Measurements from ENCODE around the gene RPL36AL.
"Not testable (repeated sequence)": the region's sequence is repeated elsewhere in the genome, so short reads cannot be mapped to it uniquely, and the experiment has no call there.

Gene RPL36AL
- 149 to 255 (median 171) reads per million in 4 donors for total RNA-seq

DNA sequence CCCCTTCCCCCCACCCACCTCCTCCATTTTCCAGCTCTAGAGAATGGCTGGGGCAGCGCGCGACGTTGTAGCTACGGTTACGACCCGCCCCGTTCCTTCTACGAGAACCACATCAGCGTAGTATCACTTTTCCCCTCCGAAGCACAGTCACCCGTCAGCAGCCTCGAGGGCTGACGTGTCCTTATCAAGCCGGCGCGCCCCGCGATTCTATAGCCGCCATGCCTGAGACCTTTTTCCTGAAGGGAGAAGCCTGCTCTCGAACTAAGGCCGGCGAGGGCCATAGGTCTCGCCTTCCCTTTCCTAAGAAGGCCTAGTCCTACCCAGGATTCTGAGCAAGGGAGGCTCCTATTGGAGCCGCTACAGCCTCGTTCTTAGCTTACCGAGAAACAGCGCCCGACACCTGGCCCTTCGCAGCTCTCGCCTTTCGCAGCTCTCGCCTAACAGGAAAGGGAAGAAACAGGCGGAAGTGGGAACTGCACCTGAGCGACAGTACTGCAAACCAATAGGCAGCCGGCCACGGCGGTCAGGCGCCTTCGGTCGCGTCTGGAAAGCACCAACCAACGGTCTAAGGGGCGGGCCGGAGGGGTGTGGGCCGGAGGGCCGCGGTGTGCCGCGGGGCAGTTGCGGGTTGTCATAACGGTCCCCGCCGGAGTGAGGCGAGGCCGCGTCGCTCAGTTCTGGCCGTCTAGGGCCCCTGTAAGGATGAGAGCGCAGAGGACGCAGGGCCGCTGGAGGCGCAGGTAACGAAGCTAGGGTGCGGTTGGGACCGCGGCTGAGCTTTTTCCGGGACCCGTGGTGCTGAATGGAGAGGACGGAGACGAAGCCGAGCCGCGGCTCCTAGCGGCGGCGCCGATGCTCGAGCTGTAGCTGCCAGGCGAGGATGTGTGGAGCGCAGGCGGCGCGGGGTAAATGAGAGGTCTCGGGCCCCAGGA is at the start of gene RPL36AL, which contains the start of gene MGAT2:
RPL36AL (minus strand) TSS at position 445 of the 932 bp plus-strand sequence. CDS start 1,522 bp downstream, outside the sequence.
MGAT2 (plus strand) TSS at position 618 of the 932 bp plus-strand sequence. CDS start 470 bp downstream, outside the sequence.
- DNase-seq = peak; percentile 87 to 97 (median 90)

DNA sequence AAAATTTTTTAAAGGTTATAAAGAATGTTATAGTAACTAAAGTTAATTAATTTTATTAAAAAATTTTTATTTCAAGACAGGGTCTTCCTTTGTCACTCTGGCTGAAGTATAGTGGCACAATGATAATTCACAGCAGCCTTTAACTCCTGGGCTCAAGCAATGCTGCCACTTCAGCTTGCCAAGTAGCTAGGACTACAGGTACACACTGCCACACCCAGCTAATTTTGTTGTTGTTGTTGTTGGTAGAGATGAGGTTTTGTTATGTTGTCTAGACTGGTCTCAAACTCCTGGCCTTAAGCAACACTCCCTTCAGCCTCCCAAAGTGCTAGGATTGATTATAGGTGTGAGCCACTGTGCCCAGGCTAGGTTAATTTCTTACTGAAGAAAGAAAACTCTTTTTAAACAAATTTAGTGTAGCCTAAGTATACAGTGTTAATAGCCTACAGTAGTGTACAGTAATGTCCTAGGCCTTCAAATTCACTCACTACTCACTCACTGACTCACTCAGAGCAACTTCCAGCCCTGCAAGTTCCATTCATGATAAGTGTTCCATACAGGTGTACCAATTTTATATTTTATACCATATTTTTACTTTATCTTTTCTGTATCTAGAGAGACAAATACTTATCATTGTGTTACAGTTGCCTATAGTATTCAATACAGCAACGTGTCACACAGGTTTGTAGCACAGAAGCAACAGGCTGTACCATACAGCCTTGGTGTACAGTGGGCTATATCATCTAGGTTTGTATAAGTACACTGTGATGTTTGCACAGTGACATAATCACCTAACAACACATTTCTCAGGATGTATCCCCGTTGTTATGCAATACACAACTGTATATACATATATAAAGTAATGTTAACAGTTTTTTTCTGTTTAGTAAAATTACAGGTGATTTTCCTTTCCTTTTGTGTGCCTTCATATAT is 39.4 kb upstream of the RPL36AL start:
- DNase-seq = no peak

DNA sequence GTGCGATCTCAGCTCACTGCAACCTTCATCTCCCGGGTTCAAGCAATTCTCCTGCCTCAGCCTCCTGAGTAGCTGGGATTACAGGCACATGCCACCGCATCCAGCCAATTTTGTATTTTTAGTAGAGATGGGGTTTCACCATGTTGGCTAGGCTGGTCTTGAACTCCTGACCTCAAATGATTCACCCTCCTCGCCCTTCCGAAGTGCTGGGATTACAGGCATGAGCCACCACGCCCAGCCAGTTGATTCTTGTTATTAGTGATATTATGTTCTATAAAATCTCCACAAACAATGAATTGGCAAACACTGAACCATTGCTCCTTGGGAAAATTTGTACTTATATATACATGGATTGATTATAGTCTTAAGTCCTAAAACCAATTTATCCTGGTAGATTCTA is 37.1 kb upstream of the RPL36AL start:
- not testable (repeated sequence) for DNase-seq

DNA sequence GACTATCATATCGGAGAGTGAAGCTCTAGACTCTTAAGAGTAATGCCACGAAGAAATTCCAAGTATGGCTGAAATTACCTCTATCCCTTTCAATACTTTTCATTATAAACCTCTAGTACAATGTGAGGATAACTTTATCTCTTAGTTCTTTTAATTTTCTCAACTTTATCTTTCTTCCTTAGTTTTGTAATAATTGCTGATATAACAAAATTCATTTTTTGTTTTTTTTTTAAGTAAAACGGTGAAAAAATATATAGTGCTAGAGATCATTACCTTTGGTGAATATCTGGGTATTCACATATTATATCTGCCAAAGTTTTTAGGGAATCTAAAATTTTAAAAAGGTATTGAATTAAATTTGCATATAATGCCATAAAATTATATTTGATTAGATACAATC is 34.1 kb upstream of the RPL36AL start:
- DNase-seq = no peak

DNA sequence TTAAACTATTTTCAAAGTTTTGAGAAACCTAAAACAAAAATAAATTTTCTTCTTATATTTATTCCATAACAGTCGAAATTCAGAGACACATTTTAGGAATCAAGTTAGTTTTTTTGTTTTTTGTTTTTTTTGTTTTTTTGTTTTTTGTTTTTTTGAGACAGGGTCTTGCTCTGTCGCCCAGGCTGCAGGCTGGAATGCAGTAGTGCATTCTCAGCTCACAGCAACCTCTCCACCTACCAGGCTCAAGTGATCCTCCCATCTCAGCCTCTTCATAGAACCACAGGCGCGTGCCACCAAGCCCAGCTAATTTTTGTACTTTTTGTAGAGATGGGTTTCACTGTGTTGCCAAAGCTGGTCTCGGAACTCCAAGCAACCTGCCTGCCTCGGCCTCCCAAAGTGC is 33.1 kb upstream of the RPL36AL start:
- DNase-seq = no peak

DNA sequence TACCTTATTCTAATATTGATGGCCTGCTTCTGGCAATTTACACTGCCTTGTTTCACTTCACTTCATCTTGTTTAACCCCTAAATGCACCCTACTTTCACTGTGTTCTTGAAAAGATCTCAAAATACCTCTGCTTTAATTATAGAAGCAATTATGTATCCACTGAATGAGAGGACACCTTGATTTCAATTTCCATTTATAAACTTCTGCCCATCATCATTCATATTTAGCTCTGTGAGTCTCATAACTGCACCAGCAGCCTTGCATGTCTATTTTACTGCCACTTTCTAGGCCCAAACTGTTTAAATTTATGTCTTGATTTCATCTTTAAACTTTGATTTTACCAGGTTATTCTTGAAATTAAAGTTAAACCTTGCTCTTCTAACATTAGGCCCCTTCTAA is 21.7 kb upstream of the RPL36AL start:
- DNase-seq = no peak

DNA sequence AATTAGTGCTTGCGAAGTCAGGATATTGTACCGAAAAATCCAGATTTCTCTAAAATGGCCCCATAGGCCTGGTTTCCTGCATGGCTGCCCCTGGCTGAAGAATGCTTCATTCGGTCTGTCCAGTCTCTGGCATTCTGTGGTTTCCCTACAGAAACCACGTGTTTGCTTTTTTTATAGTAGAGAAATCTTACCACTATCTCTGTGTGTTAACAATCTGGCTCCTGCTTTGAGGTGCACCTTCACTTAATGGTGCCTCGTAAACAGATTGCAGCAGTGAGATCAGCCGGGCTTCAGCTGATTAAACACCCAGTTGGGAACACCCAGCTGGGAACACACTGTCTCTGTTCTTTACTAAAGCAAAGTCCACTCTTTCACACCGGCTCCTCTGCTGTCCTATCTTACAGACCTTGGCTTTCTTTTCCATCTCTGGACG is 21.3 kb upstream of the RPL36AL start:
- no peak for DNase-seq

DNA sequence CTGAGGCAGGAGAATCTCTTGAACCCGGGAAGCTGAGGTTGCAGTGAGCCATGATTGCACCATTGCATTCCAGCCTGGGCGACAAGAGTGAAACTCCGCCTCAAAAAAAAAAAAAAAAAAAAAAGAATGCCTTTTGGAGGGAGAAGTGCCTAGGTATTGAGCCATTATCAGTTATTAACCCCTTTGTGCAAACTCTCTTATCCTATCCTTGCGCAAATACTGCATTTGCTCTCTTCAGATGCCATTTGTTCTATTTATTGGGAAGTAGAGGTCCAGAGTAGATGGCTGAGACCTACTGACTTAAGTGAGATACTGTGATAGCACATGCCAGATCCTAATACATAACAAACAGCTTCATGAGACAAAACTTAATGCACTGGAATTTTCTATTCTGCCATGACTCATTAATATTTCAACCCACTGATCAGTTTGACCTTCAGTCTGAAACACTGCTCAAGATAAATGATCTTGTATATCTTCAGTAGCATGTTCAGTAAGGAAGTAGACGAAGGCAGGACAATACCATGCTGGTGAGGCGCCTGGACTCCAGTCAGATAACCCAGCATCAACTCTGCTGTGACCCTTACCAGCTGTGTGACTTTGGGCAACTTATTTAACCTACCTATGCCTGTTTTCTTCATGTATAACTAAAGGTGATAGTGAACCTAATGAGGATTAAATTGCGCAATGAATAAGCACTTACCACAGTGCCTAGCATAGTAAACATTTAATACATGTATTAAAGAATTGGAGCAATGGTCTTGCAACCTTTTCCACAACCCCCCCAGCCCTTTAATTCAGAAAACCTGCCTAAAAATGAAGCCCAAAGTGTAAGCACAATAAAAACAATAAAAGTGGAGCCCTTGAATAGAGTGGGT is 20.4 kb upstream of the RPL36AL start:
- no peak for DNase-seq

DNA sequence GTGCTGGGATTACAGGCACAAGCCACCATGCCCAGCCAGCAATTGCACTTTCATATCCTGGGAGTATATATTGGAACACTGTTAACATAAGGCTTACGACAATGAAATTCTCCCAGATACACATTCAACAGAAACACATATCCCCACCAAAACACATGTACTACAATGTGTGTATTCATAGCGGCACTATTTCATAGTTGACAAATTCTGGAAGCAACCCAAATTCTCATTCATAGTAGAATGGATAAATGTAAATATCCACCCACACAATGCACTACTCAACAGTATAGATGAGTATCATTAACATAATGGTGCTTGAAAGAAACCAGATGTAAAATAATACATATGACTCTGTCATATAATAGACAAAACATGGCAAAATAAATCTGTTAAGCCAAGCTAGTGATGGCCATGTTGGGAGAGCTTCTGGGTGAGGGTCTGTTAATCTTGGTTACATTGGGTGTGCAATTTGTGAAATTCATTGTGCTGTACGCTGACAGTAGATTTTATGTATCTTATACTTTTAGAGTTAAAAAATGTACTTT is 17.2 kb upstream of the RPL36AL start:
- DNase-seq = no peak

DNA sequence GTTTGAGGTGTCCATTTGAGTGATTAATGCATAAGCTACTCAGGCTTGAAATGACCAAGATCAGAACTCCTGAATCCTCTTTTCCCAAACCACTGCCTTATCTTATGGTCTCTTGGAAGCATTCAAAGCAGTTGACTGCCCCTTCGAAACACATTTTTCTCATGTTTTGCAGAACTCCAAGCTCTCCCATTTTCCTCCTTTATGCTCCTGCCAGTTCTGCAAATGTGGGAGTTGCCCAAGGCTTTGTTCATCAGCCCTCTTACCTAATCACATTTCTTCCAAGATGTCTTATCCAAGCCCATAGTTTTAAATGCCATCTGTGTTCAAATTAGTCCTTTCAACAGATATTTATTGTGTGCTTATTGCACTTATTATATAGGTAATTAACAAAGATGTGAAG is 16.4 kb upstream of the RPL36AL start:
- no peak for DNase-seq

DNA sequence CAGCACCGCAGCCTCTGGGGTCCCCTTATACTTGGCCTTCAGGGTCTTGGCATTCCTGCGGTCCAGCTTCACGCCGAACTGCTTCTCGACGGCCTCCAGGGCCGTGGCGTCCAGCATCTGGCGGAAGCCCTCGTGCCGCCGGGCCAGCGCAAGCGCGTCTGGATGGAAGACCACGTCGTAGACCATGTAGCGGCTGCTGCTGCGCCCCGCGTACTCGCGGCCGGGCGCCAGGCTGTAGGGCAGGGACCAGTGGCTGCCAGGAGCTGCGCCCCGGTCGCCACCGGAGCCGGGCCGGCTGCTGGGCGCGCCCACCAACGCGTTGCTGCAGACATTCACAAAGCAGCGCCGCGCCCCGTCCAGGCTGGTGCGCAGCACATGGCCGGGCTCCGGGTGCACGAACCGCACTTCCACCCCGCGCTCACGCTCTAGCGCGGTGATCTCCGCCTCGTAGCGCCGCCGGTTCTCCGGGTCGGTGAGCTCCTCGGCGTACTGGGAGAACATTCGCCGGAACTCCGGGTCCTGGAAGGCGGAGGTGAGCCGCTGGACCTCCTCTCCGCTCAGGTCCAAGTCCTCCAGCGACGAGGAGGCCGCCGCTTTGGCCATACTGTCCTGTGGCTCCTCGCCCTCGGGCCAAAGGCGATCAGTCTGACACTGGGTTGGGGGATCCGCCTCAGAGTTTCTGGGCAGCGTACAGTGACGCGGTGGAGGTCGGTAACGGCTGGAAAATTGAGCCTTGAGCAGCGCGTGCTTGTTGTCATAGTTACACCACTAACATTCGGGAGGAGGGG is 14.3 kb upstream of the RPL36AL start, which contains the start of gene DNAAF2:
DNAAF2 (minus strand) TSS at position 698 of the 788 bp plus-strand sequence; CDS start at position 603, 95 bp downstream.
- peak; percentile 44 to 71 (median 62) for DNase-seq

DNA sequence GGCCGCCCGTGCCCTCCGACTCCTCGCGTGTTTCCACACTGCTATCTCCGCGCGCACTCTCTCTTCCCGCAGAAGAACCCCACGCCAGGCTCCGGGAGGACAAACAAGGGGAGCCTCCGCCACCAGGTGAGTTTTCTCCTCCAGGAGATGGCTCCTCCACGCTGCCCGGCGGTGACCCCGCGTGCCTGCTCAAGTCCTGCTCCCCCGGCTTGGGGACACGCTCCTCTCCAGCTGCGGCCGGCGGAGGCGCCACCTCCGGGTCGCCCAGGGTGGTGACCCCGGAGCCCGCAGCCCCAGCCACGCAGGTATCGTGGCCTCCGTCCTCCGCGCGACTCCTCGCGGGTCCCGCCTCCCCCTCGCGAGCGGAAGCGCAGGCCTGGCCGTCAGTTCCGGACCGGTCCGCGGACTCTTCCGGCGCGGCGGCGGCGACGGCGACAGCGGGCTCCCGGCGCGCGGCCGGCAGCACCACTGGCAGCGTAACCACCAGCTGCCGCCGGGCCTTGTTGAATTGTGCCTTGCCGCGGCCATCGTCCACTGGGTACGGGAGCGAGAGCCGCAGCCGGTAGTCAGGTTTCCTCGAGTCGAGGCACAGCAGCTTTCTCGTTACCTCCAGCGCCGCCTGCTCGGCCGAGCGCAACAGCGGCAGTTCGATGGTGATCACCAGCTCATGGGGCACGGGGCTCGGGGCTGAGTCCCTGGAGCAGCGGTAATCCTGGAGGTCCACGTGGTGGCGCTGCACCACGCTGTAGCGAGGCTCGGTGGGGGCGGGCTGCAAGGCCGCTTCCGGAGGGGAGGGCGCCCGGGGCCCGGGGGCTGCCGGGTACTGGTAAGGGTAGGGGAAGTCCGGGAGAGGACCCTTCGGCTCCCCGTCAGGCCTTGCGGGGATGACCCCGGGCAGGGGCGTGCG is 13.5 kb upstream of the RPL36AL start:
- peak; percentile 86 to 97 (median 90) for DNase-seq

DNA sequence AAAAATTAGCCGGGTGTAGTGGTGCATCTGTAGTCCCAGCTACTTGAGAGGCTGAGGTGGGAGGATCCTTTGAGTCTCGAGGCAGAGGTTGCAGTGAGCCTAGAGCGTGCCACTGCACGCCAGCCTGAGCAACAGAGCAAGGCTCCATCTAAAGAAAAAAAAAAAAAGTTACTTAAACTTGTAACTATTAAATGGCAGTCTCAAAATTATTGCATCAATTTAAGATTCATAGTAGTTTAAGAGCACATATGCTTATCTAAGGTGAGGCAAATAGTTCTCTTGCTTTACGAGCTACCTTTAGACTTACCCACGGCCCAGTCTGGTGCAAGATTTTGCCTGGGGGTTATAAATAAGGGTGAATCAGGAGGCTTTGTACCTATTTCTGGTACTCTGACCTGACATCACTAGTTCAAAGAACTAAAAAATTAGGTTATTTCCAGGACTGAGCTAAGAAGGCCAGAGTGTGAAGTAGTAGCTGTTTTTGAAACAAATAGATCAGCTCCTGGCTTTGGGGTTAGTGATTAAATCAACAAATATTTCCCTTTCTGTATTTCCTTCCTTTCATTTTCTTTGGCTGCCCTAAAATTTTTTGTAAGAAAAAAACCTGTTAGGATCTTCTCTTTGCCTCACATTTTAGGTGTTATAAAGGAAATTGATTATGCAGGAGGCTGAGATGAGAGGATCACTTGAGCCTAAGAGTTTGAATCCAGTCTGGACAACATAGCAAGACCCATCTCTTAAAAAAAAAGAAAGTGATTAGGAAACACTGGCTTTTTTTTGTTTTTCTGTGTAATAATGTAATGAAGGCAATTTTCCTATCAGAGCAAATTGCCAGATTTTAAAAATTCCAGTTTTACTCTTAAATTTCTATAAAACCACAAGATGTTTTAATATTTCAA is 3.8 kb upstream of the RPL36AL start:
- DNase-seq = peak in 1 of 5 donors; percentile 37

DNA sequence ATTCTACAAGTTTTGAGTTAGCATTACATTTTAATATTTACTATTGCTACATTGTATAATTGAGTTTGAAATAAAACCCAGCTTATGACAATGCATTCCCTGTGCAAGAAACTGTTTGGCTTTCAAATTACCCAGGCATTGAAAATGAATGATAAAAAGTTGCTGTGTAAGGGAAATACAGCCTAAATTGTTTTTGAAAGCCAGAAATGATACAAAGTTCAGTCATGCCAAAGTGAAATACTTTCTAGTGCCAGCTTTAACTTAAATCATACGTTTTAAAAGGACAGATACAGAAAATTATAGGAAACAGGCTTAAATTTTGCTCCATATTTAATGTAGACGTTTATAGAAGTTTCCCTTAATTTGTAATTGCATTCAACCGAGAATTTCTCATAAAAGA is 3.0 kb upstream of the RPL36AL start:
- DNase-seq = no peak

DNA sequence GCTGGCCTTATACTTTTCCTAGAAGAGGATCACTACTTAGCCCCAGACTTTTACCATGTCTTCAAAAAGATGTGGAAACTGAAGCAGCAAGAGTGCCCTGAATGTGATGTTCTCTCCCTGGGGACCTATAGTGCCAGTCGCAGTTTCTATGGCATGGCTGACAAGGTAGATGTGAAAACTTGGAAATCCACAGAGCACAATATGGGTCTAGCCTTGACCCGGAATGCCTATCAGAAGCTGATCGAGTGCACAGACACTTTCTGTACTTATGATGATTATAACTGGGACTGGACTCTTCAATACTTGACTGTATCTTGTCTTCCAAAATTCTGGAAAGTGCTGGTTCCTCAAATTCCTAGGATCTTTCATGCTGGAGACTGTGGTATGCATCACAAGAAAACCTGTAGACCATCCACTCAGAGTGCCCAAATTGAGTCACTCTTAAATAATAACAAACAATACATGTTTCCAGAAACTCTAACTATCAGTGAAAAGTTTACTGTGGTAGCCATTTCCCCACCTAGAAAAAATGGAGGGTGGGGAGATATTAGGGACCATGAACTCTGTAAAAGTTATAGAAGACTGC is 1.7 kb upstream of the RPL36AL start:
- no peak for DNase-seq

DNA sequence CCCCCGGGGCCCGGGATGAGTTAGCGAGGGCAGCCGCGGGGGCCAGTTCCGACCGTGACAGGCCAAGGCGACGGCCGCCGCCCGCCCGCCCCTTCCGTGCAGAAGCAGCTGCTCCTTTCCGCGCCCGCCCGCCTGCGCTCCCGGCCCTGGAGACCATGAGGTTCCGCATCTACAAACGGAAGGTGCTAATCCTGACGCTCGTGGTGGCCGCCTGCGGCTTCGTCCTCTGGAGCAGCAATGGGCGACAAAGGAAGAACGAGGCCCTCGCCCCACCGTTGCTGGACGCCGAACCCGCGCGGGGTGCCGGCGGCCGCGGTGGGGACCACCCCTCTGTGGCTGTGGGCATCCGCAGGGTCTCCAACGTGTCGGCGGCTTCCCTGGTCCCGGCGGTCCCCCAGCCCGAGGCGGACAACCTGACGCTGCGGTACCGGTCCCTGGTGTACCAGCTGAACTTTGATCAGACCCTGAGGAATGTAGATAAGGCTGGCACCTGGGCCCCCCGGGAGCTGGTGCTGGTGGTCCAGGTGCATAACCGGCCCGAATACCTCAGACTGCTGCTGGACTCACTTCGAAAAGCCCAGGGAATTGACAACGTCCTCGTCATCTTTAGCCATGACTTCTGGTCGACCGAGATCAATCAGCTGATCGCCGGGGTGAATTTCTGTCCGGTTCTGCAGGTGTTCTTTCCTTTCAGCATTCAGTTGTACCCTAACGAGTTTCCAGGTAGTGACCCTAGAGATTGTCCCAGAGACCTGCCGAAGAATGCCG is 872 bp upstream of the RPL36AL start:
- DNase-seq = peak in 1 of 5 donors; percentile 46

DNA sequence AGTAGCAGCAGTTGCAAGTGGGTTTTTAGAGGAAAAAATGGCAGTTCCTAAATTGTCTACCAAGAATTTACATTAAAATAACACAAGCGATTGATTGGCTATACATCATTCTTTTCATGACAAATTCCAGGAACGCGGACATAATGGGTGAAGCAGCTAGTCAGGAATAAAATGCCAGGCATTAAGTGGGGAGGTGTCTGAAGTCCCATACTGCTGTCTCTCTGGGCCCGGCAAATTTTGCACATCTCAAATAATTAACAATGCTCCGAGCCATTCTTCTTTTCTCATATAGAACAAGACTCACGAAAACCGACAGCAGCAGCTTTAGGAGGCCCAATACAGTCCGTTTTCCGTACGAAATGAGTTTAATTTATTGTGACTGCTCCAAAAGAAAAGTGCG is 696 bp downstream of the RPL36AL start:
- DNase-seq = no peak
